Stomach (tissue), 9 donors: ENCODE results near the gene WDR45B. TPM values are rescaled to one million over a fixed set of nuclear protein-coding genes. Genes with fewer than 3 reads are reported as not detected.

ENCODE experiments used
- DNase-seq, 2 donors: peaks; one replicate each; pipeline versions ENCODE4 v3.0.0 to v3.0.0-alpha.2; 2013 to 2019
- H3K27ac ChIP-seq, 5 donors: fragments of 200-600 bp in 4 of 5; sonication (generic) in 4 of 5; one replicate each; pipeline ENCODE4 v1.5.1; 2013 to 2019; ENCODE audit warnings: mild to moderate bottlenecking in 1 of 5, moderate library complexity in 1 of 5
- H3K27me3 ChIP-seq, 3 donors: fragments of 200-600 bp; sonication (generic); one replicate each; pipeline ENCODE4 v1.5.1; 2017 to 2019; ENCODE audit warnings: mixed run types in 1 of 3
- H3K36me3 ChIP-seq, 4 donors: fragments of 200-600 bp; sonication (generic); 1 replicate in 3 of 4; 2 replicates in 1 of 4; pipeline ENCODE4 v1.5.1; 2016 to 2019
- H3K4me1 ChIP-seq, 4 donors: fragments of 200-600 bp; sonication (generic); one replicate each; pipeline ENCODE4 v1.5.1; 2016 to 2019
- H3K4me3 ChIP-seq, 4 donors: fragments of 200-600 bp; sonication (generic) in 3 of 4; one replicate each; pipeline ENCODE4 v1.5.1; 2016 to 2019; ENCODE audit warnings: mild to moderate bottlenecking in 1 of 4
- H3K9me3 ChIP-seq, 4 donors: fragments of 200-600 bp; sonication (generic); one replicate each; pipeline ENCODE4 v1.5.1; 2016 to 2019
- CTCF ChIP-seq, 7 experiments: fragments of 450-650 bp in 4 of 7; fragments of 200-600 bp in 3 of 7; sonication (generic) in 3 of 7; IDR thresholded peaks; one replicate each; pipeline ENCODE4 v1.5.1; 2016 to 2019; ENCODE audit warnings: antibody characterized with exemption in 7 of 7, control low read depth in 2 of 7, mild to moderate bottlenecking in 1 of 7
- EP300 ChIP-seq: sonication (generic); formaldehyde crosslinking; IDR thresholded peaks from one replicate; pipeline ENCODE4 v1.6.1; 2017; ENCODE audit warnings: antibody characterized with exemption
- POLR2A ChIP-seq, 4 donors: fragments of 450-650 bp; IDR thresholded peaks; one replicate each; pipeline ENCODE4 v1.6.1; 2016; ENCODE audit warnings: antibody characterized with exemption in 4 of 4, control low read depth in 2 of 4, mild to moderate bottlenecking in 1 of 4, moderate library complexity in 1 of 4
- POLR2AphosphoS5 ChIP-seq, 3 donors: sonication (generic); formaldehyde crosslinking; IDR thresholded peaks; one replicate each; pipeline ENCODE4 v1.6.1; 2016; ENCODE audit warnings: antibody characterized with exemption in 3 of 3
- WGBS, 5 donors: extraction: QIAGEN DNeasy Blood & Tissue Kit in 3 of 5; methylation state at CpG; one replicate each; pipeline versions ENCODE4 v1.1.5 to v1.1.7; 2013 to 2018; 5-methylcytosine and 5-hydroxymethylcytosine counted together
- intact Hi-C: fragments of 100-400 bp; cut with DNase I; formaldehyde crosslinking; loops from one replicate; pipeline ENCODE4 v1.15.1; 2023; ENCODE audit warnings: low total_unique reads
- polyA plus RNA-seq, 3 donors: library from polyadenylated mRNA; stranded (reverse); fragments of 200-250 nt; gene quantifications; one replicate each; pipeline ENCODE4 v1.2.3, GENCODE V29; 2013
- total RNA-seq, 5 donors: library from RNA; depleted of rRNA; stranded (reverse); fragments of >200 nt; gene quantifications; one replicate each; pipeline versions ENCODE4 v1.1.0 to v1.2.3, GENCODE V29; 2014 to 2016
- donor health status: healthy with polysubstance abuse.
- donor health status: Bipolar disorder and iron deficiency.
- donor health status: healthy.

The WDR45B gene
- total and polyA plus RNA-seq, 8 donors: 62.8 to 108 (median 76.2) TPM

GRCh38 chr17:82691714-82692113 is 43.5 kb upstream of the WDR45B start:
- intact Hi-C loops: no loop called here
- WGBS, 5 donors: 85 to 94% (median 88%) methylated on average over 7 to 14 of the region's 17 CpGs
- no peak overlapping the region for H3K4me3 ChIP-seq
- H3K4me1 ChIP-seq: peaks cover 8 to 50% (median 28%) of the 10 kb centered on the region in 4 donors
- peaks cover 0 to 13% (median 6%) of the 10 kb centered on the region in 4 donors for H3K9me3 ChIP-seq
- no peak for DNase-seq
- peaks cover 4 to 23% (median 14%) of the 10 kb centered on the region in 4 donors for H3K36me3 ChIP-seq
- H3K27ac ChIP-seq: no peak overlapping the region
- H3K27me3 ChIP-seq: peaks cover 0 to 2% (median 0%) of the 10 kb centered on the region in 3 donors
- no peak for TF ChIP-seq CTCF (IDR thresholded peaks at IDR 0.05)
- TF ChIP-seq EP300: no peak
- TF ChIP-seq POLR2A (IDR thresholded peaks at IDR 0.05): no peak
- no peak for TF ChIP-seq POLR2AphosphoS5 (IDR thresholded peaks at IDR 0.05)

GRCh38 chr17:82690786-82691489 is 42.7 kb upstream of the WDR45B start:
- Histone ChIP-seq H3K9me3 (peaks cover 0 to 13% (median 6%) of the 10 kb centered on the region in 4 donors), H3K27ac (peak overlapping the region in 1 of 5 donors; percentile 11), H3K27me3 (no peaks in the 10 kb centered on the region), H3K4me1 (peaks cover 11 to 47% (median 27%) of the 10 kb centered on the region in 4 donors), H3K4me3 (no peak overlapping the region), H3K36me3 (peaks cover 4 to 23% (median 14%) of the 10 kb centered on the region in 4 donors)
- WGBS, 5 donors: 60 to 76% (median 63%) methylated on average over 17 to 18 of the region's 18 CpGs
- intact Hi-C loops: no loop called here
- no peak for DNase-seq
- TF ChIP-seq CTCF (IDR thresholded peaks at IDR 0.05) (no peak), POLR2AphosphoS5 (IDR thresholded peaks at IDR 0.05) (no peak), POLR2A (IDR thresholded peaks at IDR 0.05) (no peak), EP300 (no peak)

- DNase-seq: no peak
Observed at GRCh38 chr17:82689077-82689476, 40.8 kb upstream of the WDR45B start.

GRCh38 chr17:82687871-82688270 is 39.6 kb upstream of the WDR45B start:
- H3K4me1 ChIP-seq: peaks cover 11 to 39% (median 31%) of the 10 kb centered on the region in 4 donors
- no peak for DNase-seq
- peaks cover 4 to 19% (median 16%) of the 10 kb centered on the region in 4 donors for H3K36me3 ChIP-seq
- peak overlapping the region; percentile 73 to 90 (median 80) for H3K27ac ChIP-seq
- H3K4me3 ChIP-seq: no peak overlapping the region
- 74 to 93% (median 88%) methylated on average over 9 of the region's 9 CpGs for WGBS, 5 donors
- TF ChIP-seq EP300 (no peak), CTCF (IDR thresholded peaks at IDR 0.05) (no peak), POLR2A (IDR thresholded peaks at IDR 0.05) (no peak), POLR2AphosphoS5 (IDR thresholded peaks at IDR 0.05) (no peak)
- H3K27me3 ChIP-seq: no peaks in the 10 kb centered on the region
- intact Hi-C loops: no loop called here
- H3K9me3 ChIP-seq: no peaks in the 10 kb centered on the region

More at GRCh38 chr17:82689077-82689476, 40.8 kb upstream of the WDR45B start:
- Histone ChIP-seq H3K36me3 (peaks cover 4 to 20% (median 16%) of the 10 kb centered on the region in 4 donors), H3K27me3 (no peaks in the 10 kb centered on the region), H3K27ac (peak overlapping the region in 2 of 5 donors; percentile 8 to 73), H3K4me3 (no peak overlapping the region), H3K4me1 (peaks cover 11 to 45% (median 32%) of the 10 kb centered on the region in 4 donors), H3K9me3 (peaks cover 0 to under 1% (median 0%) of the 10 kb centered on the region in 4 donors)
- no peak for TF ChIP-seq POLR2A (IDR thresholded peaks at IDR 0.05)
- no peak for TF ChIP-seq POLR2AphosphoS5 (IDR thresholded peaks at IDR 0.05)
- TF ChIP-seq EP300: no peak
- TF ChIP-seq CTCF (IDR thresholded peaks at IDR 0.05): no peak
- intact Hi-C loops: no loop called here
- WGBS, 5 donors: 64 to 87% (median 71%) methylated on average over 8 of the region's 8 CpGs
